Thoracic aorta (tissue), 2 donors: ENCODE measurements around the gene ALOX5. TPM values are rescaled to one million over a fixed set of nuclear protein-coding genes. Genes with fewer than 3 reads are reported as not detected.
"Not testable (repeated sequence)": the region's sequence is repeated elsewhere in the genome, so short reads cannot be mapped to it uniquely, and the experiment has no call there.

Experiments used
- ATAC-seq: fragments of 150-250 bp; one replicate; pipeline ENCODE4 v1.8.0; 2017; ENCODE audit warnings: low read depth; ENCODE audit not compliant: insufficient number of reproducible peaks, low FRiP score
- DNase-seq: peaks from one replicate; pipeline ENCODE4 v3.0.0-alpha.2; 2020; ENCODE audit warnings: low spot score
- H3K27ac ChIP-seq, 2 donors: fragments of 200-600 bp; sonication (generic); 1 replicate in 1 of 2; 2 replicates in 1 of 2; pipeline ENCODE4 v1.5.1; 2016; ENCODE audit warnings: mild to moderate bottlenecking in 2 of 2, moderate library complexity in 2 of 2
- H3K27me3 ChIP-seq: fragments of 200-600 bp; sonication (generic); replicated peaks from 2 replicates; pipeline ENCODE4 v1.6.0; 2016; ENCODE audit warnings: mild to moderate bottlenecking; ENCODE audit not compliant: insufficient read depth
- H3K36me3 ChIP-seq: fragments of 200-600 bp; sonication (generic); one replicate; pipeline ENCODE4 v1.5.1; 2016
- H3K4me1 ChIP-seq, 2 donors: fragments of 200-600 bp; sonication (generic); 1 replicate in 1 of 2; 2 replicates in 1 of 2; pipeline versions ENCODE4 v1.5.1 to v1.6.0; 2016; ENCODE audit warnings: low read depth in 2 of 2, mild to moderate bottlenecking in 1 of 2; ENCODE audit not compliant: control insufficient read depth in 1 of 2
- H3K4me3 ChIP-seq: fragments of 200-600 bp; sonication (generic); 2 replicates; pipeline ENCODE4 v1.5.1; 2016; ENCODE audit warnings: mild to moderate bottlenecking
- H3K9me3 ChIP-seq: fragments of 200-600 bp; sonication (generic); 2 replicates; pipeline ENCODE4 v1.5.1; 2016
- total RNA-seq, 2 donors: library from RNA; depleted of rRNA; stranded (reverse); fragments of >200 nt; gene quantifications; one replicate each; pipeline versions ENCODE4 v1.1.0 to v1.2.3, GENCODE V29; 2016
- TF ChIP-seq, protein P1 (sequence below): fragments of 200-600 bp; sonication (generic); IDR thresholded peaks from one replicate; pipeline ENCODE4 v1.5.1; 2019; ENCODE audit warnings: antibody characterized with exemption

Gene ALOX5
- total RNA-seq, 2 donors from 2014 or later = 64.1 to 69.7 TPM

DNA sequence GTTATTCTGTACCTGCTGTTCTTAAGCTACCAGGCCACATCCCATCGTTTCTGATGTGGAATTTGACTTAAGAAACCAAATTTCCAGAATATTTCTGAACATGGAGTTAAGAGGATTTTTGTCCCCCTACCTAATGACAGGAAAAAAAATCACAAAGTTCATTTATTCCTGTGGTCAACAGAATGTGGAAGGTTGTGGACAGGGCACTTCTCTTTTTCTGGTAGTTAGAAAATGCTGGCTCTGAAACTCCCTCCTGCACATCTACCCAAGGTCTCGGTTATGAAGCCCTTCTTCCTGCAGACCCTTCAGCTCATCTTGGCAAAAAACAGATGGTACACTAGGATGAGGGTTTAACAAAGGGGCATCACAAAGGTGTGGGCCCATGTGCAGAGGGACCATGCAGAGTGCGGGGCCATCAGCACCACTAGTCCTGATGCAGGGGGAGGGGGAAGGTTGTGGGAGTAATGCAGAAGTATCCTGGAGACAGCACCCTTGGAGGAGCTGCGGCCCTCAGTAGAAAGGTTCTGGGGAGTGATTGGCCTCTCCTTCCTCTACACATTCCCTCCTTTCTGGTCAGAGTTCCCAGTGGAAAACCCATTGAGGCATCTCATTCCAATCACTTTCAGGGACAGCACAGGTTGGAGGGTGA lies 9.8 kb downstream of the ALOX5 start:
- TF ChIP-seq, protein P1, sequence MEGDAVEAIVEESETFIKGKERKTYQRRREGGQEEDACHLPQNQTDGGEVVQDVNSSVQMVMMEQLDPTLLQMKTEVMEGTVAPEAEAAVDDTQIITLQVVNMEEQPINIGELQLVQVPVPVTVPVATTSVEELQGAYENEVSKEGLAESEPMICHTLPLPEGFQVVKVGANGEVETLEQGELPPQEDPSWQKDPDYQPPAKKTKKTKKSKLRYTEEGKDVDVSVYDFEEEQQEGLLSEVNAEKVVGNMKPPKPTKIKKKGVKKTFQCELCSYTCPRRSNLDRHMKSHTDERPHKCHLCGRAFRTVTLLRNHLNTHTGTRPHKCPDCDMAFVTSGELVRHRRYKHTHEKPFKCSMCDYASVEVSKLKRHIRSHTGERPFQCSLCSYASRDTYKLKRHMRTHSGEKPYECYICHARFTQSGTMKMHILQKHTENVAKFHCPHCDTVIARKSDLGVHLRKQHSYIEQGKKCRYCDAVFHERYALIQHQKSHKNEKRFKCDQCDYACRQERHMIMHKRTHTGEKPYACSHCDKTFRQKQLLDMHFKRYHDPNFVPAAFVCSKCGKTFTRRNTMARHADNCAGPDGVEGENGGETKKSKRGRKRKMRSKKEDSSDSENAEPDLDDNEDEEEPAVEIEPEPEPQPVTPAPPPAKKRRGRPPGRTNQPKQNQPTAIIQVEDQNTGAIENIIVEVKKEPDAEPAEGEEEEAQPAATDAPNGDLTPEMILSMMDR = no peak
- Histone ChIP-seq H3K27ac (no peak overlapping the region), H3K4me1 (no peaks in the 10 kb centered on the region), H3K27me3 (no peaks in the 10 kb centered on the region), H3K9me3 (no peaks in the 10 kb centered on the region), H3K36me3 (no peaks in the 10 kb centered on the region), H3K4me3 (no peak overlapping the region)
- DNase-seq (no peak), ATAC-seq (no peak)

DNA sequence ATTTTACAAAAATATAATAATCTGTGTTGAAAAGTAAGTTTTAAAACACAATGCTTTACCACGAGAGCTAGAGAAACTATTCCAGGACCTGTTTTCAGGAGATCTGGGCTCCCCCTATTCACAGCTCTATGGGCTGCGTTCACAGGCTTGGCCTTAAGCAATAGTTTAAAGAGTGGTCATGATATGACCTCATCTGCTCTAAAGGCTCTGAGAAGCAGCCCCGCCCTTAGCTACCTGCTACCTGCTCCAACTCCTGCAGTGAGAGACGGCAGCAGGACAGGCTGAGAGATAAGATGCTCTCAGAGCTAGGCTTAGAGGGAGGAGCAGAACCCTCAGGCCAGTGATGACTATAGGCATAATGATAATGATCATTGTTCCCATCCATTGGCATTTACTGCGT lies 12.6 kb downstream of the ALOX5 start:
- Histone ChIP-seq H3K36me3 (no peaks in the 10 kb centered on the region), H3K4me3 (no peak overlapping the region), H3K27me3 (no peaks in the 10 kb centered on the region), H3K4me1 (no peaks in the 10 kb centered on the region), H3K27ac (no peak overlapping the region), H3K9me3 (no peaks in the 10 kb centered on the region)
- DNase-seq (no peak), ATAC-seq (no peak)
- TF ChIP-seq, protein P1 = no peak

DNA sequence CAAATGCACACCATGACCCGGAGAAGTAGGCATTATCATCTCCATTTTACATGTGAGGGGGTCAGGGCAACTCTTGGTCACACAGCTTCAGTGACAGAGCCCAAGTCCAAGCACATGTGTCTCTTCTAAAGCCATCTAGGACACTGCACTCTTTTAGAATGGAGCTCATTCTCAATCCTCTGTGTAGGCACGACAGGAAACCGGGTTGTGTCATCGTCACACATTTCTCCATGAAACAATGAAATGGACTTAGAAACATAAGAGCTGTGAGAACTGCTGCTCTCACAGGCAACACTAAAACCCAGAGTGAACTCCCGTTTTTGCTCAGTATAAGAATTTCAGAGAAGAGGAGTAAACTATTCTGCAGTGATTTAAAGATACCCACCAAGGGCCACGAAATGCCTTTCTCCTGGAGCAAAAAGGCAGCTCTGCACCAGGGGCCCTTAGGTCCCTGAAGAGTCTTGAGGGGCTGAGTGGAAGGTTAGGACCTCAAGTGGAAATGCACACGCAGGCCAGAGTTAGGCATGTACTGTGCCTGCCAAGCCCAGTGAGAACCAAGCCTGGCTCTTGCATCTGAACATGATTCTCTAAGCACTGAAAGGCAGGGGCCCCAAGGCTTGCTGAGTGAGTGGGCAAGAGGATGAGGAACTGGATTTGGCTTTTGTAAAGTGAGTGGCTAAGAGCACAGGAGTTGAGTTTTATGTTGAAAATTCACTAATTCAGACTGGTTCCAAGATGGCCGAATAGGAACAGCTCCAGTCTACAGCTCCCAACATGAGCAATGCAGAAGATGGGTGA lies 13.3 kb downstream of the ALOX5 start:
- H3K9me3 ChIP-seq = no peaks in the 10 kb centered on the region
- DNase-seq = no peak
- no peak for ATAC-seq
- H3K36me3 ChIP-seq = no peaks in the 10 kb centered on the region
- H3K4me3 ChIP-seq = no peak overlapping the region
- no peaks in the 10 kb centered on the region for H3K4me1 ChIP-seq
- H3K27ac ChIP-seq = no peak overlapping the region
- TF ChIP-seq, protein P1 = no peak
- H3K27me3 ChIP-seq = no peaks in the 10 kb centered on the region

DNA sequence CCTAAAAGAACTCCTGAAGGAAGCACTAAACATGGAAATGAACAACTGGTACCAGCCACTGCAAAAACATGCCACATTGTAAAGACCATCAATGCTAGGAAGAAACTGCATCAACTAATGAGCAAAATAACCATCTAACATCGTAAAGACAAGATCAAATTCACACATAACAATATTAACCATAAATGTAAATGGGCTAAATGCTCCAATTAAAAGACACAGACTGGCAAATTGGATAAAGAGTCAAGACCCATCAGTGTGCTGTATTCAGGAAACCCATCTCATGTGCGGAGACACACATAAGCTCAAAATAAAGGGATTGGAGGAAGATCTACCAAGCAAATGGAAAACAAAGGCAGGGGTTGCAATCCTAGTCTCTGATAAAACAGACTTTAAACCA lies 15.7 kb downstream of the ALOX5 start:
- H3K36me3 ChIP-seq, ATAC-seq, H3K27ac ChIP-seq, H3K27me3 ChIP-seq, H3K9me3 ChIP-seq, DNase-seq, H3K4me3 ChIP-seq, H3K4me1 ChIP-seq: not testable (repeated sequence)

DNA sequence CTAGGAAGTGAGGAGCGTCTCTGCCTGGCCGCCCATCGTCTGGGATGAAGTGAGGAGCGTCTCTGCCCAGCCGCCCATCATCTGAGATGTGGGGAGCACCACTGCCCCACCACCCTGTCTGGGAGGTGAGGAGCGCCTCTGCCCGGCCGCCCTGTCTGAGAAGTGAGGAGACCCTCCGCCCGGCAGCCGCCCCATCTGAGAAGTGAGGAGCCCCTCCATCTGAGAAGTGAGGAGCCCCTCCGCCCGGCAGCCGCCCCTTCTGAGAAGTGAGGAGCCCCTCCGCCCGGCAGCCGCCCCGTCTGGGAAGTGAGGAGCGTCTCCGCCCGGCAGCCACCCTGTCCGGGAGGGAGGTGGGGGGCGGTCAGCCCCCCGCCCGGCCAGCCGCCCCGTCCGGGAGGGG lies 17.6 kb downstream of the ALOX5 start:
- not testable (repeated sequence) for H3K36me3 ChIP-seq, DNase-seq, H3K9me3 ChIP-seq, H3K4me1 ChIP-seq, H3K27me3 ChIP-seq, H3K27ac ChIP-seq, ATAC-seq, H3K4me3 ChIP-seq

DNA sequence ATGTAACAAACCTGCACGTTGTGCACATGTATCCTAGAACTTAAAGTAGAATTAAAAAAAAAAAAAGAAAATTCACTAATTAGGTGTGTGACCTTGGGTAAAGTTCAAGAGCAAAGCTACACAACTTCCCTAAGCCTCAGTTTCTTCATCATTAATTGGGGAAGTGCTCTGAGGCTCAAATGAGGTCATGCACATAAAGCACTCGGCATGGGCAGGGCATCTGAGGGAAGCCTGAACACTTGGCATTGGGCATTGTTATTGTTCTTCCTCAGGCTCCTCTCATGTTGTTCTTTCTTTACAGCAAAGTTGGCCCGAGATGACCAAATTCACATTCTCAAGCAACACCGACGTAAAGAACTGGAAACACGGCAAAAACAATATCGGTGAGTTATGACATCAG lies 21.5 kb downstream of the ALOX5 start:
- Histone ChIP-seq H3K9me3 (no peaks in the 10 kb centered on the region), H3K27ac (no peak overlapping the region), H3K4me3 (no peak overlapping the region), H3K4me1 (no peaks in the 10 kb centered on the region), H3K27me3 (no peaks in the 10 kb centered on the region), H3K36me3 (no peaks in the 10 kb centered on the region)
- TF ChIP-seq, protein P1 = no peak
- DNase-seq = no peak
- ATAC-seq = no peak
